HFFc6 (cell line): ENCODE results near the gene PHOSPHO1. TPM values are rescaled to one million over a fixed set of nuclear protein-coding genes. Genes with fewer than 3 reads are reported as not detected.

Experiments used
- DNase-seq: peaks from one replicate; pipeline ENCODE4 v3.0.0-alpha.2; 2018
- H3K27ac Mint-ChIP-seq: 2 replicates; pipeline ENCODE4 v1.8.0; 2020; ENCODE audit warnings: mild to moderate bottlenecking, mixed read lengths
- H3K27me3 Mint-ChIP-seq: 2 replicates; pipeline ENCODE4 v1.8.0; 2021; ENCODE audit warnings: mild to moderate bottlenecking, moderate library complexity, mixed read lengths; ENCODE audit not compliant: insufficient read depth
- H3K36me3 Mint-ChIP-seq: 2 replicates; pipeline ENCODE4 v1.8.0; 2021; ENCODE audit warnings: low read depth, mixed read lengths
- H3K4me1 Mint-ChIP-seq: 2 replicates; pipeline ENCODE4 v1.8.0; 2020; ENCODE audit warnings: low read depth, mixed read lengths
- H3K4me3 Mint-ChIP-seq: 2 replicates; pipeline ENCODE4 v1.8.0; 2020; ENCODE audit warnings: mild to moderate bottlenecking, moderate library complexity, mixed read lengths
- H3K9me3 Mint-ChIP-seq: 2 replicates; pipeline ENCODE4 v1.8.0; 2020; ENCODE audit warnings: mild to moderate bottlenecking, mixed read lengths
- total RNA-seq, 6 experiments: library from RNA; stranded (reverse); fragmentation: NEBNext Ultra II Directional; extraction: Animal tissue kit (Norgen Biotek cat#: 25700); gene quantifications; 2 replicates in 1 of 6; 3 replicates in 5 of 6; pipeline ENCODE4 v1.2.3, GENCODE V29; 2021
- TF ChIP-seq, protein P1 (sequence below): fragments of 200-600 bp; sonication (generic); IDR thresholded peaks from 2 replicates; pipeline ENCODE4 v1.5.0; 2021; ENCODE audit warnings: antibody characterized with exemption, mild to moderate bottlenecking

The PHOSPHO1 gene
- total RNA-seq, 6 experiments from 2014 or later, result 0.13 to 0.17 (median 0.17) TPM; not detected in 3

GRCh38 chr17:49241692-49242397, 11.3 kb upstream of the PHOSPHO1 start:
- no peak overlapping the region for H3K27ac Mint-ChIP-seq
- peaks cover 24% of the 10 kb centered on the region for H3K27me3 Mint-ChIP-seq
- no peaks in the 10 kb centered on the region for H3K9me3 Mint-ChIP-seq
- no peaks in the 10 kb centered on the region for H3K36me3 Mint-ChIP-seq
- TF ChIP-seq, protein P1, sequence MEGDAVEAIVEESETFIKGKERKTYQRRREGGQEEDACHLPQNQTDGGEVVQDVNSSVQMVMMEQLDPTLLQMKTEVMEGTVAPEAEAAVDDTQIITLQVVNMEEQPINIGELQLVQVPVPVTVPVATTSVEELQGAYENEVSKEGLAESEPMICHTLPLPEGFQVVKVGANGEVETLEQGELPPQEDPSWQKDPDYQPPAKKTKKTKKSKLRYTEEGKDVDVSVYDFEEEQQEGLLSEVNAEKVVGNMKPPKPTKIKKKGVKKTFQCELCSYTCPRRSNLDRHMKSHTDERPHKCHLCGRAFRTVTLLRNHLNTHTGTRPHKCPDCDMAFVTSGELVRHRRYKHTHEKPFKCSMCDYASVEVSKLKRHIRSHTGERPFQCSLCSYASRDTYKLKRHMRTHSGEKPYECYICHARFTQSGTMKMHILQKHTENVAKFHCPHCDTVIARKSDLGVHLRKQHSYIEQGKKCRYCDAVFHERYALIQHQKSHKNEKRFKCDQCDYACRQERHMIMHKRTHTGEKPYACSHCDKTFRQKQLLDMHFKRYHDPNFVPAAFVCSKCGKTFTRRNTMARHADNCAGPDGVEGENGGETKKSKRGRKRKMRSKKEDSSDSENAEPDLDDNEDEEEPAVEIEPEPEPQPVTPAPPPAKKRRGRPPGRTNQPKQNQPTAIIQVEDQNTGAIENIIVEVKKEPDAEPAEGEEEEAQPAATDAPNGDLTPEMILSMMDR, result no peak
- DNase-seq, result no peak
- no peak overlapping the region for H3K4me3 Mint-ChIP-seq
- no peaks in the 10 kb centered on the region for H3K4me1 Mint-ChIP-seq

- H3K27me3 Mint-ChIP-seq, result peaks cover 26% of the 10 kb centered on the region
- no peak overlapping the region for H3K4me3 Mint-ChIP-seq
- H3K36me3 Mint-ChIP-seq, result no peaks in the 10 kb centered on the region
- H3K27ac Mint-ChIP-seq, result no peak overlapping the region
- no peaks in the 10 kb centered on the region for H3K9me3 Mint-ChIP-seq
- no peaks in the 10 kb centered on the region for H3K4me1 Mint-ChIP-seq
- no peak for DNase-seq
- TF ChIP-seq, protein P1, result no peak
These were observed 10.5 kb upstream of the PHOSPHO1 start for GRCh38 chr17:49241040-49241439.

DNA sequence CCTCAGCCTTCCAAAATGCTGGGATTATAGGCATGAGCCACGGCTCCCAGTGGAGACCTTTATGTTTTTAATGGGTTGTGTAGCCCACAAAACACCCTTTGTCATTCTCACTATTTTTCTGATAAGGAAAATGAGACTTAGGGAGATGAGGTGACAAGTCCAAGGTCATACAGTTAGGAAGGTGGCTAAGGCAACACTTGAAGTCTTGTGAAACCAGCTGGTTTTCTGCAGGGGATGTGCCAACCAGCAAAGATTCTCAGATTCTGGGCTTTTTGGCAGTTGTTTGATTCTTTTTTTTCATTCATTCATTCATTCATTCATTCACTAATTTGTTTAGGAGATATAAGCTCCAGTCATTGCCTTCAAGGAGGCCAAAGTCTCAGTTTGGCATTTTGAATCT, 10.0 kb upstream of the PHOSPHO1 start:
- Mint-ChIP-seq H3K27me3 (peaks cover 27% of the 10 kb centered on the region), H3K4me1 (no peaks in the 10 kb centered on the region), H3K27ac (no peak overlapping the region), H3K4me3 (no peak overlapping the region), H3K36me3 (no peaks in the 10 kb centered on the region), H3K9me3 (no peaks in the 10 kb centered on the region)
- TF ChIP-seq, protein P1, result no peak
- no peak for DNase-seq

DNA sequence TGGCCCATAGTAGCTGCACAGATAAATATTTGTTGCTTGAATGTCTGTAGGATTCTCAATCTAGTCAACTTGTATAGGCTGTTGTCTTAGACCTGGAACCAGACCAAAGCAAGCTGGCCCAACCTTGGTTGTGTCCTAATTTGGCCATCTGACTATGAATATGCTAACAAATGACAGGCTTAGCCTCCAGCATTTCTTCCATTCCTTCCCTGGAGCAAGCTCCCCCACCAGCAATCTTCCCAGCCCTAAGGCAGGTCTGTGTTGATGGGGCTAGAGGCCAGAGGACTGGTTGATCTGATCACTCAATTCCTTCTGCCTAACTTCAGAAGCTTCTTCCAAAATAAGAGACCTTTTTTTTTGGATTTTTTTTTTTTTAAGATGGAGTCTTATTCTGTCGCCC, 9.4 kb upstream of the PHOSPHO1 start:
- Mint-ChIP-seq H3K4me3 (no peak overlapping the region), H3K36me3 (no peaks in the 10 kb centered on the region), H3K27ac (no peak overlapping the region), H3K9me3 (no peaks in the 10 kb centered on the region), H3K27me3 (peaks cover 24% of the 10 kb centered on the region), H3K4me1 (no peaks in the 10 kb centered on the region)
- TF ChIP-seq, protein P1, result no peak
- no peak for DNase-seq

GRCh38 chr17:49235896-49236295, 5.3 kb upstream of the PHOSPHO1 start:
- Mint-ChIP-seq H3K27me3 (peaks cover 8% of the 10 kb centered on the region), H3K9me3 (no peaks in the 10 kb centered on the region), H3K36me3 (no peaks in the 10 kb centered on the region), H3K4me1 (peaks cover 6% of the 10 kb centered on the region; the same call in 1 of the 2 replicates), H3K27ac (no peak overlapping the region), H3K4me3 (no peak overlapping the region)
- TF ChIP-seq, protein P1, result no peak
- no peak for DNase-seq
